Ovary (tissue), 3 donors: ENCODE measurements around the gene INPP5A.

Experiments
- CTCF ChIP-seq, 3 donors: fragments of 450-650 bp in 2 of 3; fragments of 200-600 bp in 1 of 3; IDR thresholded peaks; one replicate each; pipeline versions ENCODE4 v1.5.1 to v1.8.0; 2016 to 2022; ENCODE audit warnings: antibody characterized with exemption in 3 of 3, mild to moderate bottlenecking in 1 of 3
- EP300 ChIP-seq: sonication (generic); formaldehyde crosslinking; IDR thresholded peaks from one replicate; pipeline ENCODE4 v1.6.1; 2017; ENCODE audit warnings: antibody characterized with exemption
- POLR2A ChIP-seq: fragments of 450-650 bp; IDR thresholded peaks from one replicate; pipeline ENCODE4 v1.6.1; 2017; ENCODE audit warnings: antibody characterized with exemption, mild to moderate bottlenecking, moderate library complexity
- donor health status: DM: no; HTN: no; CAD: no.

- no peak for TF ChIP-seq CTCF (IDR thresholded peaks at IDR 0.05)
- TF ChIP-seq EP300, result no peak
- no peak for TF ChIP-seq POLR2A
Measured at GRCh38 chr10:132752961-132753360, 215.4 kb downstream of the INPP5A start.
